Sigmoid colon (tissue), 4 donors: ENCODE measurements around the gene HBA1.

ENCODE experiments used
- EP300 ChIP-seq, 4 donors: sonication (generic); formaldehyde crosslinking; IDR thresholded peaks; one replicate each; pipeline ENCODE4 v1.6.1; 2017; ENCODE audit warnings: antibody characterized with exemption in 4 of 4
- POLR2A ChIP-seq, 2 donors: fragments of 450-650 bp; IDR thresholded peaks; one replicate each; pipeline ENCODE4 v1.6.1; 2016; ENCODE audit warnings: antibody characterized with exemption in 2 of 2, mild to moderate bottlenecking in 2 of 2, moderate library complexity in 2 of 2
- POLR2AphosphoS5 ChIP-seq, 4 donors: sonication (generic); formaldehyde crosslinking; IDR thresholded peaks; one replicate each; pipeline ENCODE4 v1.6.1; 2017; ENCODE audit warnings: antibody characterized with exemption in 4 of 4
- TF ChIP-seq, protein P1 (sequence below), 4 experiments: fragments of 450-650 bp in 3 of 4; fragments of 200-600 bp in 1 of 4; IDR thresholded peaks; one replicate each; pipeline ENCODE4 v1.5.1; 2016 to 2019; ENCODE audit warnings: antibody characterized with exemption in 4 of 4, mild to moderate bottlenecking in 3 of 4, moderate library complexity in 2 of 4

DNA sequence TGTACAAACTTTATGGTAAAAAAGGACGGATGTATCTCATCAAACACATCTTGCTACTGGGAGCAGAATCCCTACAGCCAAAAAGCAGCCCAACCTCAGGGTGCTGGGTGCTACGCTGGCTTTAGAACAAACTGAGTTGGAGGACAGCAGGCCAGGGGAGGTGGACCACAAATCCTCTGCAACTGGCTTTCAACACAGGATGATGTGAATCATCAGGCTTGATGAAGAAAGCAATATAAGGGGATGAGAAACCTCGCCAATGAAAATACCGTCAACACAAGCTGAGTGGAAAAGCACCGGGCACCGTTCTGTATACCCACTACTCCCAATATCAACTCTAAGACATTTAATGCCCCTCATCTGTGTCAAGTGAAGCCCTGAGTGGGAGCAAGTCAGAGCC lies 18.0 kb downstream of the HBA1 start:
- TF ChIP-seq, protein P1, sequence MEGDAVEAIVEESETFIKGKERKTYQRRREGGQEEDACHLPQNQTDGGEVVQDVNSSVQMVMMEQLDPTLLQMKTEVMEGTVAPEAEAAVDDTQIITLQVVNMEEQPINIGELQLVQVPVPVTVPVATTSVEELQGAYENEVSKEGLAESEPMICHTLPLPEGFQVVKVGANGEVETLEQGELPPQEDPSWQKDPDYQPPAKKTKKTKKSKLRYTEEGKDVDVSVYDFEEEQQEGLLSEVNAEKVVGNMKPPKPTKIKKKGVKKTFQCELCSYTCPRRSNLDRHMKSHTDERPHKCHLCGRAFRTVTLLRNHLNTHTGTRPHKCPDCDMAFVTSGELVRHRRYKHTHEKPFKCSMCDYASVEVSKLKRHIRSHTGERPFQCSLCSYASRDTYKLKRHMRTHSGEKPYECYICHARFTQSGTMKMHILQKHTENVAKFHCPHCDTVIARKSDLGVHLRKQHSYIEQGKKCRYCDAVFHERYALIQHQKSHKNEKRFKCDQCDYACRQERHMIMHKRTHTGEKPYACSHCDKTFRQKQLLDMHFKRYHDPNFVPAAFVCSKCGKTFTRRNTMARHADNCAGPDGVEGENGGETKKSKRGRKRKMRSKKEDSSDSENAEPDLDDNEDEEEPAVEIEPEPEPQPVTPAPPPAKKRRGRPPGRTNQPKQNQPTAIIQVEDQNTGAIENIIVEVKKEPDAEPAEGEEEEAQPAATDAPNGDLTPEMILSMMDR (IDR thresholded peaks at IDR 0.05): no peak
- TF ChIP-seq POLR2A (IDR thresholded peaks at IDR 0.05): no peak
- no peak for TF ChIP-seq EP300 (IDR thresholded peaks at IDR 0.05)
- TF ChIP-seq POLR2AphosphoS5 (IDR thresholded peaks at IDR 0.05): no peak
